GM23338 (cell line): Measurements from ENCODE around the gene DUOX1. TPM values are rescaled to one million over a fixed set of nuclear protein-coding genes. Genes with fewer than 3 reads are reported as not detected.

Experiments
- ATAC-seq: fragments of 200-7000 bp; cut with Tn5 transposase; 3 replicates; pipeline ENCODE4 v1.9.1; 2020
- DNase-seq: peaks from one replicate; pipeline ENCODE4 v3.0.0-alpha.2; 2015; ENCODE audit warnings: low spot score
- H2AFZ ChIP-seq: fragments of 200-600 bp; sonication (generic); 2 replicates; pipeline ENCODE4 v1.8.0; 2016; ENCODE audit warnings: antibody characterized with exemption, mild to moderate bottlenecking, moderate library complexity
- H3F3A ChIP-seq: fragments of 200-600 bp; sonication (generic); replicated peaks from 2 replicates; pipeline ENCODE4 v1.8.0; 2017; ENCODE audit warnings: antibody characterized with exemption, mixed run types, low read depth
- H3K27ac ChIP-seq: fragments of 200-600 bp; sonication (generic); 2 replicates; pipeline ENCODE4 v1.6.1; 2016; ENCODE audit warnings: low read depth
- H3K27me3 ChIP-seq: fragments of 200-600 bp; sonication (generic); 2 replicates; pipeline ENCODE4 v1.8.0; 2016; ENCODE audit warnings: mild to moderate bottlenecking, mixed run types, moderate library complexity; ENCODE audit not compliant: insufficient read depth
- H3K36me3 ChIP-seq: fragments of 200-600 bp; sonication (generic); 2 replicates; pipeline ENCODE4 v1.8.0; 2016; ENCODE audit warnings: mild to moderate bottlenecking; ENCODE audit not compliant: insufficient read depth
- H3K4me1 ChIP-seq: fragments of 200-600 bp; sonication (generic); 2 replicates; pipeline ENCODE4 v1.8.0; 2016; ENCODE audit warnings: mild to moderate bottlenecking, moderate library complexity; ENCODE audit not compliant: insufficient read depth
- H3K4me2 ChIP-seq: fragments of 200-600 bp; sonication (generic); 2 replicates; pipeline ENCODE4 v1.7.1; 2017; ENCODE audit warnings: mixed run types
- H3K4me3 ChIP-seq: fragments of 200-600 bp; sonication (generic); 2 replicates; pipeline ENCODE4 v1.6.1; 2016; ENCODE audit warnings: mixed run types
- H3K79me2 ChIP-seq: fragments of 200-600 bp; sonication (generic); replicated peaks from 2 replicates; pipeline ENCODE4 v1.8.0; 2017; ENCODE audit warnings: mild to moderate bottlenecking; ENCODE audit not compliant: insufficient read depth
- H3K9me2 ChIP-seq: fragments of 200-600 bp; sonication (generic); 2 replicates; pipeline ENCODE4 v1.8.0; 2017; ENCODE audit not compliant: insufficient read depth
- H4K20me1 ChIP-seq: fragments of 200-600 bp; sonication (generic); replicated peaks from 2 replicates; pipeline ENCODE4 v1.8.0; 2017; ENCODE audit warnings: mild to moderate bottlenecking; ENCODE audit not compliant: insufficient read depth
- H3K27ac Mint-ChIP-seq: 2 replicates; pipeline ENCODE4 v1.8.0; 2020; ENCODE audit warnings: inconsistent platforms, mild to moderate bottlenecking, moderate library complexity, mixed read lengths
- H3K27me3 Mint-ChIP-seq: 3 replicates; pipeline ENCODE4 v1.8.0; 2022; ENCODE audit warnings: low read depth, mild to moderate bottlenecking, moderate library complexity, mixed read lengths, inconsistent platforms; ENCODE audit not compliant: insufficient read depth, poor library complexity
- H3K36me3 Mint-ChIP-seq: 3 replicates; pipeline ENCODE4 v1.8.0; 2021; ENCODE audit warnings: low read depth, mild to moderate bottlenecking, inconsistent platforms, moderate library complexity, mixed read lengths
- H3K4me1 Mint-ChIP-seq: 3 replicates; pipeline ENCODE4 v1.8.0; 2020; ENCODE audit warnings: mild to moderate bottlenecking, inconsistent platforms, mixed read lengths
- H3K4me3 Mint-ChIP-seq: 3 replicates; pipeline ENCODE4 v1.8.0; 2021; ENCODE audit warnings: moderate library complexity, mild to moderate bottlenecking, inconsistent platforms, mixed read lengths
- H3K9me3 Mint-ChIP-seq: 3 replicates; pipeline ENCODE4 v1.8.0; 2020; ENCODE audit warnings: moderate library complexity, mild to moderate bottlenecking, inconsistent platforms, mixed read lengths
- CREB1 ChIP-seq: fragments of 250-450 bp; sonication (Bioruptor Pico); IDR thresholded peaks from 2 replicates; pipeline ENCODE4 v1.5.0; 2020; ENCODE audit warnings: low read depth, mild to moderate bottlenecking, moderate library complexity
- CTCF ChIP-seq, 2 experiments: fragments of 200-600 bp in 1 of 2; sonication (generic) in 1 of 2; conservative IDR thresholded peaks; 2 replicates each; pipeline versions ENCODE4 v1.5.1 to v1.6.1; 2016 to 2017; ENCODE audit warnings: antibody characterized with exemption in 2 of 2, low read depth in 2 of 2, mild to moderate bottlenecking in 2 of 2, moderate library complexity in 1 of 2
- EZH2phosphoT487 ChIP-seq: fragments of 200-600 bp; sonication (generic); IDR thresholded peaks from one replicate; pipeline ENCODE4 v1.8.1; 2018; ENCODE audit warnings: antibody characterized with exemption; ENCODE audit not compliant: unreplicated experiment
- JUNB ChIP-seq: IDR thresholded peaks from one replicate; pipeline ENCODE4 v1.6.1; 2016; ENCODE audit warnings: antibody characterized with exemption; ENCODE audit not compliant: unreplicated experiment
- NANOG ChIP-seq: IDR thresholded peaks from 2 replicates; pipeline ENCODE4 v1.6.1; 2016; ENCODE audit warnings: antibody characterized with exemption, borderline replicate concordance
- POLR2AphosphoS5 ChIP-seq: IDR thresholded peaks from 2 replicates; pipeline ENCODE4 v1.6.1; 2016; ENCODE audit warnings: antibody characterized with exemption, low read depth
- ZNF114 ChIP-seq: fragments of 250-450 bp; sonication (Bioruptor Pico); IDR thresholded peaks from 2 replicates; pipeline ENCODE4 v1.5.0; 2020; ENCODE audit warnings: mild to moderate bottlenecking, moderate library complexity
- ZNF331 ChIP-seq: fragments of 250-450 bp; sonication (Bioruptor Pico); IDR thresholded peaks from 2 replicates; pipeline ENCODE4 v1.5.0; 2020; ENCODE audit warnings: low read depth, mild to moderate bottlenecking, moderate library complexity
- ZNF462 ChIP-seq: fragments of 250-450 bp; sonication (Bioruptor Pico); IDR thresholded peaks from 2 replicates; pipeline ENCODE4 v1.5.0; 2020; ENCODE audit warnings: mild to moderate bottlenecking, moderate library complexity
- polyA plus RNA-seq: library from polyadenylated mRNA; unstranded; fragments of >200 nt; fragmentation: Nextera tagmentation; extraction: Ambion mirVana; gene quantifications from 2 replicates; pipeline ENCODE4 v1.2.1, GENCODE V29; 2016
- total RNA-seq: library from RNA; depleted of rRNA; stranded (reverse); fragments of >200 nt; shearing (Covaris generic); gene quantifications from 2 replicates; pipeline ENCODE4 v1.2.3, GENCODE V29; 2014
- TF ChIP-seq, protein P1 (sequence below): IDR thresholded peaks from one replicate; pipeline ENCODE4 v1.6.1; 2018; ENCODE audit warnings: antibody characterized with exemption; ENCODE audit not compliant: unreplicated experiment

DUOX1 gene
- total and polyA plus RNA-seq, 2 experiments from 2014 or later, result 0.69 to 0.73 TPM

- Histone ChIP-seq H3F3A (no peaks in the 10 kb centered on the region; the same call in 1 of the 2 replicates), H3K9me2 (no peaks in the 10 kb centered on the region), H4K20me1 (no peaks in the 10 kb centered on the region), H3K36me3 (no peaks in the 10 kb centered on the region), H3K27me3 (no peaks in the 10 kb centered on the region), H3K4me1 (peaks cover 31% of the 10 kb centered on the region), H3K4me3 (peak overlapping the region; percentile 79), H2AFZ (no peak overlapping the region), H3K27ac (no peak overlapping the region), H3K79me2 (no peaks in the 10 kb centered on the region), H3K4me2 (peak overlapping the region; percentile 85)
- Mint-ChIP-seq H3K27me3 (peaks cover 12% of the 10 kb centered on the region), H3K4me3 (peak overlapping the region; percentile 58), H3K9me3 (no peaks in the 10 kb centered on the region; the same call in 2 of the 3 replicates), H3K27ac (no peak overlapping the region), H3K4me1 (peaks cover 37% of the 10 kb centered on the region), H3K36me3 (peaks cover 9% of the 10 kb centered on the region)
- DNase-seq, result no peak
- TF ChIP-seq ZNF462 (no peak), CTCF (conservative IDR thresholded peaks at IDR 0.05; ENCODE audit: low read depth in 2 of 2) (no peak), ZNF331 (CRISPR knock-in tag) (no peak), ZNF114 (CRISPR knock-in tag) (no peak), NANOG (no peak), EZH2phosphoT487 (no peak), CREB1 (CRISPR knock-in tag) (no peak), JUNB (no peak), POLR2AphosphoS5 (no peak)
- TF ChIP-seq, protein P1, sequence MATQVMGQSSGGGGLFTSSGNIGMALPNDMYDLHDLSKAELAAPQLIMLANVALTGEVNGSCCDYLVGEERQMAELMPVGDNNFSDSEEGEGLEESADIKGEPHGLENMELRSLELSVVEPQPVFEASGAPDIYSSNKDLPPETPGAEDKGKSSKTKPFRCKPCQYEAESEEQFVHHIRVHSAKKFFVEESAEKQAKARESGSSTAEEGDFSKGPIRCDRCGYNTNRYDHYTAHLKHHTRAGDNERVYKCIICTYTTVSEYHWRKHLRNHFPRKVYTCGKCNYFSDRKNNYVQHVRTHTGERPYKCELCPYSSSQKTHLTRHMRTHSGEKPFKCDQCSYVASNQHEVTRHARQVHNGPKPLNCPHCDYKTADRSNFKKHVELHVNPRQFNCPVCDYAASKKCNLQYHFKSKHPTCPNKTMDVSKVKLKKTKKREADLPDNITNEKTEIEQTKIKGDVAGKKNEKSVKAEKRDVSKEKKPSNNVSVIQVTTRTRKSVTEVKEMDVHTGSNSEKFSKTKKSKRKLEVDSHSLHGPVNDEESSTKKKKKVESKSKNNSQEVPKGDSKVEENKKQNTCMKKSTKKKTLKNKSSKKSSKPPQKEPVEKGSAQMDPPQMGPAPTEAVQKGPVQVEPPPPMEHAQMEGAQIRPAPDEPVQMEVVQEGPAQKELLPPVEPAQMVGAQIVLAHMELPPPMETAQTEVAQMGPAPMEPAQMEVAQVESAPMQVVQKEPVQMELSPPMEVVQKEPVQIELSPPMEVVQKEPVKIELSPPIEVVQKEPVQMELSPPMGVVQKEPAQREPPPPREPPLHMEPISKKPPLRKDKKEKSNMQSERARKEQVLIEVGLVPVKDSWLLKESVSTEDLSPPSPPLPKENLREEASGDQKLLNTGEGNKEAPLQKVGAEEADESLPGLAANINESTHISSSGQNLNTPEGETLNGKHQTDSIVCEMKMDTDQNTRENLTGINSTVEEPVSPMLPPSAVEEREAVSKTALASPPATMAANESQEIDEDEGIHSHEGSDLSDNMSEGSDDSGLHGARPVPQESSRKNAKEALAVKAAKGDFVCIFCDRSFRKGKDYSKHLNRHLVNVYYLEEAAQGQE, result no peak
- no peak for ATAC-seq
Observed at GRCh38 chr15:45167631-45168205, 37.9 kb downstream of the DUOX1 start.
